ACC112 (cell line): Measurements from ENCODE around the gene ZNF888.
"Not testable (repeated sequence)": the region's sequence is repeated elsewhere in the genome, so short reads cannot be mapped to it uniquely, and the experiment has no call there.

ENCODE experiments used
- H2AFZ ChIP-seq: fragments of 200-600 bp; sonication (generic); one replicate; pipeline ENCODE4 v1.6.0; 2017; ENCODE audit warnings: antibody characterized with exemption, low read length; ENCODE audit not compliant: unreplicated experiment
- H3K27ac ChIP-seq: fragments of 200-600 bp; sonication (generic); 2 replicates; pipeline ENCODE4 v1.5.1; 2014; ENCODE audit warnings: low read depth, mild to moderate bottlenecking, antibody characterized with exemption, low read length, moderate library complexity
- H3K27me3 ChIP-seq: fragments of 200-600 bp; sonication (generic); 2 replicates; pipeline ENCODE4 v1.6.1; 2014; ENCODE audit warnings: mild to moderate bottlenecking, antibody characterized with exemption, low read length, moderate library complexity, mixed read lengths; ENCODE audit not compliant: insufficient read depth
- H3K36me3 ChIP-seq: fragments of 200-600 bp; sonication (generic); 2 replicates; pipeline ENCODE4 v1.6.1; 2016; ENCODE audit warnings: mild to moderate bottlenecking, antibody characterized with exemption, low read length, moderate library complexity, mixed read lengths; ENCODE audit not compliant: insufficient read depth
- H3K4me1 ChIP-seq: fragments of 200-600 bp; sonication (generic); one replicate; pipeline ENCODE4 v1.6.1; 2016; ENCODE audit warnings: low read length, mixed read lengths; ENCODE audit not compliant: insufficient read depth, unreplicated experiment, control insufficient read depth
- H3K4me3 ChIP-seq: fragments of 200-600 bp; sonication (generic); 2 replicates; pipeline ENCODE4 v1.5.1; 2014; ENCODE audit warnings: mild to moderate bottlenecking, low read depth, low read length
- H3K79me2 ChIP-seq: fragments of 200-600 bp; sonication (generic); one replicate; pipeline ENCODE4 v1.6.0; 2016; ENCODE audit warnings: low read length; ENCODE audit not compliant: control insufficient read depth, unreplicated experiment, insufficient read depth

The ZNF888 gene

GRCh38 chr19:52948025-52948770 is 25.0 kb upstream of the ZNF888 start:
- Histone ChIP-seq H3K36me3 (peaks cover 30% of the 10 kb centered on the region), H3K27ac (no peak overlapping the region), H3K4me3 (no peak overlapping the region), H2AFZ (no peak overlapping the region), H3K27me3 (no peaks in the 10 kb centered on the region), H3K4me1 (no peaks in the 10 kb centered on the region), H3K79me2 (no peaks in the 10 kb centered on the region)

- Histone ChIP-seq H3K27me3 (no peaks in the 10 kb centered on the region), H2AFZ (no peak overlapping the region), H3K36me3 (peaks cover 15% of the 10 kb centered on the region), H3K27ac (no peak overlapping the region), H3K4me3 (no peak overlapping the region), H3K79me2 (no peaks in the 10 kb centered on the region), H3K4me1 (no peaks in the 10 kb centered on the region)
These were observed 23.4 kb upstream of the ZNF888 start for GRCh38 chr19:52946322-52947310.

- no peaks in the 10 kb centered on the region for H3K27me3 ChIP-seq
- no peaks in the 10 kb centered on the region for H3K4me1 ChIP-seq
- no peak overlapping the region for H3K27ac ChIP-seq
- no peaks in the 10 kb centered on the region for H3K79me2 ChIP-seq
- peaks cover 8% of the 10 kb centered on the region for H3K36me3 ChIP-seq
- no peak overlapping the region for H3K4me3 ChIP-seq
- H2AFZ ChIP-seq = no peak overlapping the region
These were observed 22.6 kb upstream of the ZNF888 start for GRCh38 chr19:52945652-52946321.

- H3K4me1 ChIP-seq, H3K27ac ChIP-seq, H3K4me3 ChIP-seq, H3K36me3 ChIP-seq, H2AFZ ChIP-seq, H3K79me2 ChIP-seq, H3K27me3 ChIP-seq: not testable (repeated sequence)
These were observed 21.7 kb upstream of the ZNF888 start for GRCh38 chr19:52944703-52945493.

- Histone ChIP-seq H3K36me3 (no peaks in the 10 kb centered on the region), H3K4me1 (no peaks in the 10 kb centered on the region), H3K27ac (no peak overlapping the region), H3K4me3 (no peak overlapping the region), H2AFZ (no peak overlapping the region), H3K79me2 (no peaks in the 10 kb centered on the region), H3K27me3 (no peaks in the 10 kb centered on the region)
These were observed 20.8 kb upstream of the ZNF888 start for GRCh38 chr19:52943884-52944643.

- H3K36me3 ChIP-seq = no peaks in the 10 kb centered on the region
- H3K4me3 ChIP-seq = peak overlapping the region; percentile 95
- no peaks in the 10 kb centered on the region for H3K27me3 ChIP-seq
- no peak overlapping the region for H3K27ac ChIP-seq
- no peaks in the 10 kb centered on the region for H3K4me1 ChIP-seq
- peak overlapping the region; percentile 64 for H2AFZ ChIP-seq
- no peaks in the 10 kb centered on the region for H3K79me2 ChIP-seq
These were observed 20.1 kb upstream of the ZNF888 start for GRCh38 chr19:52943134-52943883.

GRCh38 chr19:52942386-52943133 is 19.3 kb upstream of the ZNF888 start:
- H3K27me3 ChIP-seq = no peaks in the 10 kb centered on the region
- peak overlapping the region; percentile 95 for H3K4me3 ChIP-seq
- H3K36me3 ChIP-seq = no peaks in the 10 kb centered on the region
- no peaks in the 10 kb centered on the region for H3K4me1 ChIP-seq
- H3K79me2 ChIP-seq = no peaks in the 10 kb centered on the region
- peak overlapping the region; percentile 95 for H2AFZ ChIP-seq
- peak overlapping the region; percentile 50 for H3K27ac ChIP-seq

GRCh38 chr19:52941941-52942385 is 18.7 kb upstream of the ZNF888 start:
- H3K36me3 ChIP-seq = no peaks in the 10 kb centered on the region
- H3K27ac ChIP-seq = peak overlapping the region; percentile 50
- H3K79me2 ChIP-seq = no peaks in the 10 kb centered on the region
- no peaks in the 10 kb centered on the region for H3K4me1 ChIP-seq
- H2AFZ ChIP-seq = peak overlapping the region; percentile 95
- no peaks in the 10 kb centered on the region for H3K27me3 ChIP-seq
- peak overlapping the region; percentile 95 for H3K4me3 ChIP-seq

GRCh38 chr19:52941523-52941922 is 18.3 kb upstream of the ZNF888 start:
- peak overlapping the region; percentile 95 for H3K4me3 ChIP-seq
- H3K27ac ChIP-seq, H3K79me2 ChIP-seq, H3K27me3 ChIP-seq, H3K4me1 ChIP-seq, H2AFZ ChIP-seq, H3K36me3 ChIP-seq: not testable (repeated sequence)
